Stimulated activated CD4-positive, alpha-beta T cell treated with anti-CD3 and anti-CD28 coated beads, Interleukin-1b, Interleukin-23, amount 100 ng/mL, for 24 hours (primary cell): Measurements from ENCODE around the gene BTNL2.
"Not testable (repeated sequence)": the region's sequence is repeated elsewhere in the genome, so short reads cannot be mapped to it uniquely, and the experiment has no call there.

ENCODE experiments used
- DNase-seq, 4 experiments: peaks; one replicate each; pipeline ENCODE4 v3.0.0-alpha.2; 2020; ENCODE audit warnings: low read depth in 4 of 4, low spot score in 1 of 4

Gene BTNL2

GRCh38 chr6:32370505-32370904 is 36.5 kb downstream of the BTNL2 start:
- no peak for DNase-seq

GRCh38 chr6:32369660-32370059 is 37.3 kb downstream of the BTNL2 start:
- DNase-seq, result no peak

- DNase-seq, result no peak
Measured at GRCh38 chr6:32367644-32368043, 39.3 kb downstream of the BTNL2 start.

DNA sequence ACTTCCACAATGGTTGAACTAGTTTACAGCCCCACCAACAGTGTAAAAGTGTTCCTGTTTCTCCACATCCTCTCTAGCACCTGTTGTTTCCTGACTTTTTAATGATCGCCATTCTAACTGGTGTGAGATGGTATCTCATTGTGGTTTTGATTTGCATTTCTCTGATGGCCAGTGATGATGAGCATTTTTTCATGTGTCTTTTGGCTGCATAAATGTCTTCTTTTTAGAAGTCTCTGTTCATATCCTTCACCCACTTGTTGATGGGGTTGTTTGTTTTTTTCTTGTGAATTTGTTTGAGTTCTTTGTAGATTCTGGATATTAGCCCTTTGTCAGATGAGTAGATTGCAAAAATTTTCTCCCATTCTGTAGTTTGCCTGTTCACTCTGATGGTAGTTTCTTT is 47.8 kb downstream of the BTNL2 start:
- not testable (repeated sequence) for DNase-seq

DNA sequence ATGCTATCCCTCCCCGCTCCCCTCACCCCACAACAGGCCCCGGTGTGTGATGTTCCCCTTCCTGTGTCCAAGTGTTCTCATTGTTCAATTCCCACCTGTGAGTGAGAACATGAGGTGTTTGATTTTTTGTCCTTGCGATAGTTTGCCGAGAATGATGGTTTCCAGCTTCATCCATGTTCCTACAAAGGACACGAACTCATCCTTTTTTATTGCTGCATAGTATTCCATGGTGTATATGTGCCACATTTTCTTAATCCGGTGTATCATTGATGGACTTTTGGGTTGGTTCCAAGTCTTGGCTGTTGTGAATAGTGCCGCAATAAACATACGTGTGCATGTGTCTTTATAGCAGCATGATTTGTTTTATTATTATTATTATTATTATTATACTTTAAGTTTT is 48.4 kb downstream of the BTNL2 start:
- DNase-seq, result not testable (repeated sequence)

- no peak for DNase-seq
Measured at GRCh38 chr6:32355018-32355417, 52.0 kb downstream of the BTNL2 start.

- DNase-seq, result no peak
Measured at GRCh38 chr6:32353348-32353747, 53.6 kb downstream of the BTNL2 start.
